ENCODE data around the gene RSL24D1. TPM values are rescaled to one million over a fixed set of nuclear protein-coding genes. Genes with fewer than 3 reads are reported as not detected.

RSL24D1 gene
- total RNA-seq, 2 donors from 2014 or later: 13.5 to 46.7 TPM

GRCh38 chr15:55235546-55236036 is 38.9 kb upstream of the RSL24D1 start:
- ATAC-seq: no peak
- Histone ChIP-seq H3K27ac (no peak overlapping the region), H3K4me1 (peaks cover 13% of the 10 kb centered on the region), H3K4me3 (no peak overlapping the region), H3K36me3 (replicated peaks in 1 of 2; ENCODE audit: insufficient read depth in 1 of 2, low read depth in 2 of 2) (no peaks in the 10 kb centered on the region), H3K27me3 (no peaks in the 10 kb centered on the region), H3K9me3 (no peaks in the 10 kb centered on the region)
- intact Hi-C loops (cut with DNase I): no loop called here
- DNase-seq: no peak
- TF ChIP-seq POLR2A (IDR thresholded peaks at IDR 0.05) (no peak), CTCF (IDR thresholded peaks at IDR 0.05) (no peak)
- 78 to 86% methylated on average over 4 of the region's 4 CpGs for WGBS, 2 donors

GRCh38 chr15:55234800-55235104 is 38.0 kb upstream of the RSL24D1 start:
- Histone ChIP-seq H3K9me3 (no peaks in the 10 kb centered on the region), H3K27me3 (no peaks in the 10 kb centered on the region), H3K4me3 (no peak overlapping the region), H3K36me3 (replicated peaks in 1 of 2; ENCODE audit: insufficient read depth in 1 of 2, low read depth in 2 of 2) (peaks cover 0 to 2% of the 10 kb centered on the region in 2 donors), H3K27ac (no peak overlapping the region), H3K4me1 (peaks cover 13% of the 10 kb centered on the region)
- ATAC-seq: no peak
- 94 to 97% methylated on average over 1 of the region's 1 CpG for WGBS, 2 donors
- TF ChIP-seq CTCF (IDR thresholded peaks at IDR 0.05): no peak
- no peak for TF ChIP-seq POLR2A (IDR thresholded peaks at IDR 0.05)
- no peak for DNase-seq
- intact Hi-C loops (cut with DNase I): no loop called here

- no peak overlapping the region for H3K4me3 ChIP-seq
- no peak overlapping the region for H3K27ac ChIP-seq
- peaks cover 13% of the 10 kb centered on the region for H3K4me1 ChIP-seq
Observed at GRCh38 chr15:55234104-55234799, 37.5 kb upstream of the RSL24D1 start.

GRCh38 chr15:55231455-55231854 is 34.7 kb upstream of the RSL24D1 start:
- WGBS, 2 donors: 90 to 96% methylated on average over 1 of the region's 1 CpG
- DNase-seq (no peak), ATAC-seq (no peak)
- Histone ChIP-seq H3K27ac (no peak overlapping the region), H3K36me3 (replicated peaks in 1 of 2; ENCODE audit: insufficient read depth in 1 of 2, low read depth in 2 of 2) (peaks cover 0 to 3% of the 10 kb centered on the region in 2 donors), H3K4me3 (no peak overlapping the region), H3K9me3 (no peaks in the 10 kb centered on the region), H3K4me1 (peaks cover 13% of the 10 kb centered on the region), H3K27me3 (no peaks in the 10 kb centered on the region)
- no peak for TF ChIP-seq POLR2A (IDR thresholded peaks at IDR 0.05)
- no peak for TF ChIP-seq CTCF (IDR thresholded peaks at IDR 0.05)
- intact Hi-C loops (cut with DNase I): no loop called here

More at GRCh38 chr15:55234104-55234799, 37.5 kb upstream of the RSL24D1 start:
- Histone ChIP-seq H3K27me3 (no peaks in the 10 kb centered on the region), H3K36me3 (replicated peaks in 1 of 2; ENCODE audit: insufficient read depth in 1 of 2, low read depth in 2 of 2) (peaks cover 0 to 2% of the 10 kb centered on the region in 2 donors), H3K9me3 (no peaks in the 10 kb centered on the region)
- 40 to 55% methylated on average over 2 of the region's 2 CpGs for WGBS, 2 donors
- TF ChIP-seq CTCF (IDR thresholded peaks at IDR 0.05) (no peak), POLR2A (IDR thresholded peaks at IDR 0.05) (no peak)
- no peak for ATAC-seq
- intact Hi-C loops (cut with DNase I): no loop called here
- no peak for DNase-seq

DNA sequence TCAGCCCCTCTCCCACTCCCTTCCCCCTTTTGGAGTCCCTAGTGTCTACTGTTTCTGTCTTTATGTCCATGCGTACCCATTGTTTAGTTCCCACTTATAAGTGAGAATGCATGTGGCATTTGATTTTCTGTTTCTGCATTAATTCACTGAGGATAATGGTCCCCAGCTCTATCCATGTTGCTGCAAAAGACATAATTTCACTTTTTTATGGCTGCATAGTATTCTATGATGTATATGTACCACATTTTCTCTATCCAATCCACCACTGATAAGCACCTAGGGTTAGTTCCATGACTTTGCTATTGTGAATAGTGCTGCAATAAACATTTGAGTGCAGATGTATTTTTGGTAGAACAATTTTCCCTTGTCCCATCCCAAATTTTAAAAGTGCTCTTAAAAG is 34.2 kb upstream of the RSL24D1 start:
- Histone ChIP-seq H3K4me1 (peaks cover 13% of the 10 kb centered on the region), H3K27ac (no peak overlapping the region)
- intact Hi-C loops (cut with DNase I): no loop called here

More for the DNA sequence above, 34.2 kb upstream of the RSL24D1 start:
- Histone ChIP-seq H3K4me3 (no peak overlapping the region), H3K27me3 (no peaks in the 10 kb centered on the region), H3K36me3 (replicated peaks in 1 of 2; ENCODE audit: insufficient read depth in 1 of 2, low read depth in 2 of 2) (peaks cover 0 to 3% of the 10 kb centered on the region in 2 donors), H3K9me3 (no peaks in the 10 kb centered on the region)
- DNase-seq (no peak), ATAC-seq (no peak)
- 93 to 100% methylated on average over 1 of the region's 1 CpG for WGBS, 2 donors
- TF ChIP-seq CTCF (IDR thresholded peaks at IDR 0.05) (no peak), POLR2A (IDR thresholded peaks at IDR 0.05) (no peak)
